Right lobe of liver (tissue), 6 donors: ENCODE results near the gene LMF2. TPM values are rescaled to one million over a fixed set of nuclear protein-coding genes. Genes with fewer than 3 reads are reported as not detected.

Experiments used
- ATAC-seq, 4 donors: fragments of 200-7000 bp; cut with Tn5 transposase; one replicate each; pipeline ENCODE4 v1.9.1; 2020; ENCODE audit warnings: mild to moderate bottlenecking in 4 of 4, moderate library complexity in 4 of 4
- DNase-seq, 3 donors: peaks; one replicate each; pipeline ENCODE4 v3.0.0-alpha.2; 2020
- H3K27ac ChIP-seq, 3 donors: fragments of 200-600 bp; one replicate each; pipeline ENCODE4 v1.8.0; 2022
- H3K27me3 ChIP-seq, 2 donors: fragments of 200-600 bp; one replicate each; pipeline ENCODE4 v1.8.0; 2022
- H3K36me3 ChIP-seq, 4 donors: fragments of 200-600 bp; sonication (generic) in 1 of 4; one replicate each; pipeline versions ENCODE4 v1.5.1 to v1.8.0; 2017 to 2022; ENCODE audit warnings: control low read depth in 1 of 4
- H3K4me1 ChIP-seq, 4 donors: fragments of 200-600 bp; sonication (generic) in 1 of 4; one replicate each; pipeline versions ENCODE4 v1.5.1 to v1.8.0; 2017 to 2022; ENCODE audit warnings: control low read depth in 1 of 4
- H3K4me3 ChIP-seq, 3 donors: fragments of 200-600 bp; one replicate each; pipeline ENCODE4 v1.8.0; 2022
- H3K9me3 ChIP-seq, 4 donors: fragments of 200-600 bp; sonication (generic) in 1 of 4; one replicate each; pipeline versions ENCODE4 v1.5.1 to v1.8.0; 2017 to 2022; ENCODE audit warnings: control low read depth in 1 of 4
- POLR2A ChIP-seq: fragments of 450-650 bp; IDR thresholded peaks from one replicate; pipeline ENCODE4 v1.6.1; 2017; ENCODE audit warnings: antibody characterized with exemption, mild to moderate bottlenecking
- WGBS: methylation state at CpG from one replicate; pipeline ENCODE4 v1.1.6; 2018; ENCODE audit warnings: low coverage, low lambda C conversion rate; ENCODE audit not compliant: insufficient coverage; ENCODE audit errors: missing lambda C conversion rate; 5-methylcytosine and 5-hydroxymethylcytosine counted together
- intact Hi-C, 2 donors: fragments of 100-400 bp; cut with DNase I; formaldehyde crosslinking; loops; one replicate each; pipeline versions ENCODE4 v1.11.2 to v1.14.1; 2022
- total RNA-seq, 6 experiments: library from RNA; depleted of rRNA in 2 of 6; stranded (reverse); fragments of >200 nt in 2 of 6; fragmentation: NEBNext Ultra II Directional in 3 of 6; extraction: Animal tissue kit (Norgen Biotek cat#: 25700) in 3 of 6; gene quantifications; one replicate each; pipeline versions ENCODE4 v1.1.0 to v1.2.4, GENCODE V29; 2016 to 2023
- TF ChIP-seq, protein P1 (sequence below), 4 donors: fragments of 200-600 bp in 3 of 4; fragments of 450-650 bp in 1 of 4; IDR thresholded peaks; one replicate each; pipeline versions ENCODE4 v1.5.1 to v1.8.0; 2016 to 2022; ENCODE audit warnings: antibody characterized with exemption in 4 of 4, mild to moderate bottlenecking in 2 of 4
- donor health status: DM: no; HTN: yes; CAD: no.
- donor health status: DM: no; HTN: no; CAD: no.
- donor health status: DM: no; HTN: no; CAD: no.
- donor health status: DM: no; HTN: yes; CAD: no.
- donor health status: DM: no; HTN: yes; CAD: no.

LMF2 gene
- total RNA-seq, 6 experiments from 2014 or later: 33.2 to 47.6 (median 41.7) TPM

DNA sequence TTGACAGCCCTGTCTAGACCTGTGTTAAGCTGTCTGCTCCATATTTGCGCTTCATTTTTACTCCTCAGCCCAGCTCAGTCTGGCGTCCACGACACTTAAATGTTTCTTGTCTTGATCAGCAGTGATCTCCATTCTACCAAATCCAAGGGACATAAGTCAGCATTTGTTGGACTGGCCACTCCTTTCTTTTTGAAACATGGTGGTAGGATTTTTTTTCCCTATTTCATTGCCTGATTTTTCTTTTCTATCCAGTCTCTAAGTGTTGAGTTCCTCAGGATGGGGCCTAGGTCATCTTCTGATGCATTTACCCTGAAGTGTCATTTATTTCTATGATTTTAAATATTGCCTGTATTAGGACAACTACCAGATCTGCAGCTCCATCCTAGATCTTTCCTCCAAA, 1.4 kb upstream of the LMF2 start:
- ATAC-seq: no peak
- Histone ChIP-seq H3K27ac (peak overlapping the region in 2 of 3 donors; percentile 70 to 73), H3K4me3 (peak overlapping the region; percentile 75 to 87 (median 81)), H3K36me3 (peaks cover 0 to 12% (median 0%) of the 10 kb centered on the region in 4 donors), H3K27me3 (no peaks in the 10 kb centered on the region), H3K9me3 (no peaks in the 10 kb centered on the region), H3K4me1 (peaks cover 0 to 10% (median 4%) of the 10 kb centered on the region in 4 donors)
- intact Hi-C loops: no loop called here
- no peak for DNase-seq
- WGBS: 17% methylated on average over 3 of the region's 3 CpGs
- TF ChIP-seq POLR2A: no peak
- TF ChIP-seq, protein P1, sequence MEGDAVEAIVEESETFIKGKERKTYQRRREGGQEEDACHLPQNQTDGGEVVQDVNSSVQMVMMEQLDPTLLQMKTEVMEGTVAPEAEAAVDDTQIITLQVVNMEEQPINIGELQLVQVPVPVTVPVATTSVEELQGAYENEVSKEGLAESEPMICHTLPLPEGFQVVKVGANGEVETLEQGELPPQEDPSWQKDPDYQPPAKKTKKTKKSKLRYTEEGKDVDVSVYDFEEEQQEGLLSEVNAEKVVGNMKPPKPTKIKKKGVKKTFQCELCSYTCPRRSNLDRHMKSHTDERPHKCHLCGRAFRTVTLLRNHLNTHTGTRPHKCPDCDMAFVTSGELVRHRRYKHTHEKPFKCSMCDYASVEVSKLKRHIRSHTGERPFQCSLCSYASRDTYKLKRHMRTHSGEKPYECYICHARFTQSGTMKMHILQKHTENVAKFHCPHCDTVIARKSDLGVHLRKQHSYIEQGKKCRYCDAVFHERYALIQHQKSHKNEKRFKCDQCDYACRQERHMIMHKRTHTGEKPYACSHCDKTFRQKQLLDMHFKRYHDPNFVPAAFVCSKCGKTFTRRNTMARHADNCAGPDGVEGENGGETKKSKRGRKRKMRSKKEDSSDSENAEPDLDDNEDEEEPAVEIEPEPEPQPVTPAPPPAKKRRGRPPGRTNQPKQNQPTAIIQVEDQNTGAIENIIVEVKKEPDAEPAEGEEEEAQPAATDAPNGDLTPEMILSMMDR (IDR thresholded peaks at IDR 0.05): no peak

DNA sequence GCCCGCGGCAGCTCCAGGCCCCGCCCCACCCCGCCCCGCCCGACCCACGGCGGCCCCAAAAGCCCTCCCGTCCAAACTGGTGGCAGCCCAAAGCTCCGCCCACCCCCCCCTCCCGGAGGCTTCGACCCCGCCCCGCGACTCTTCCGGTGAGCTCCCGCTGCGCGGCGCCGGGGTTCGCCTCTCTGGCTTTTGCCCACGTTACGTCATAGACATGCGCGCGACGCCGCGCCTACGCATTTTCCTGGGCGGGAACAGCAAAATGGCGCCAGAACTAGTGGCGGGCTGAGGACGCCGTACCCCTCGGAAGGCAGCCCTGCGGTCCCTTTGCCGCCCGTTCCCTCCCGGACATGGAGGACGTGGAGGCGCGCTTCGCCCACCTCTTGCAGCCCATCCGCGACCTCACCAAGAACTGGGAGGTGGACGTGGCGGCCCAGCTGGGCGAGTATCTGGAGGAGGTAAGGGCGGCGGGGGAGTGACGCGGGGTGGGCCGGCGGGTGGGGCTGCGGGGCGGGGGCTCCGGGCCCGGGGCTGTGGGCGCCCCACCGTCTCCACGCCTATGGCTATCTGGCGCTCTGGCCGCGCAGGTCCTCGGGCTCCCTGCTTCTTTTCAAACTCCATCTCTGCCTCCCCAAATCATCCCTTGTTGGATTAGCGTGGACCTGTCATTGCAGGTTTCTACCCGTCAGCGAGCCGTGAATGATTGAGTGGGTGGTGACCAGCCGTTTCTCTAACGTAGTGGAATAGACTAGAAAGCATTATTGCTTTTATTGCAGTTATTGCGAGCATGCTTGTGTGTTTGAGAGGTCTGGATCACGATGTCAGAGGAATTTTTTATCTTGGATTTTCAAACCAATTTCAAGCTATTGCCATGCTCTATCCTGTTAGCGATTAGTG, 736 bp upstream of the LMF2 start, which contains the start of gene NCAPH2:
NCAPH2 (plus strand) TSS at position 234 of the 894 bp plus-strand sequence; CDS start at position 348, 114 bp downstream.
- Histone ChIP-seq H3K36me3 (peaks cover 0 to 12% (median under 1%) of the 10 kb centered on the region in 4 donors), H3K4me1 (peaks cover 0 to 10% (median 4%) of the 10 kb centered on the region in 4 donors), H3K9me3 (no peaks in the 10 kb centered on the region), H3K27me3 (no peaks in the 10 kb centered on the region), H3K4me3 (peak within 1 kb of the TSS; percentile 90 to 93 (median 93)), H3K27ac (peak within 1 kb of the TSS; percentile 70 to 78 (median 73))
- TF ChIP-seq, protein P1 (IDR thresholded peaks at IDR 0.05): no peak
- peak; percentile 56 for TF ChIP-seq POLR2A
- ATAC-seq: peak; percentile 80 to 89 (median 80)
- peak; percentile 97 to 98 (median 97) for DNase-seq
- intact Hi-C loops: no loop called here
- WGBS: under 1% methylated on average over 22 of the region's 76 CpGs

DNA sequence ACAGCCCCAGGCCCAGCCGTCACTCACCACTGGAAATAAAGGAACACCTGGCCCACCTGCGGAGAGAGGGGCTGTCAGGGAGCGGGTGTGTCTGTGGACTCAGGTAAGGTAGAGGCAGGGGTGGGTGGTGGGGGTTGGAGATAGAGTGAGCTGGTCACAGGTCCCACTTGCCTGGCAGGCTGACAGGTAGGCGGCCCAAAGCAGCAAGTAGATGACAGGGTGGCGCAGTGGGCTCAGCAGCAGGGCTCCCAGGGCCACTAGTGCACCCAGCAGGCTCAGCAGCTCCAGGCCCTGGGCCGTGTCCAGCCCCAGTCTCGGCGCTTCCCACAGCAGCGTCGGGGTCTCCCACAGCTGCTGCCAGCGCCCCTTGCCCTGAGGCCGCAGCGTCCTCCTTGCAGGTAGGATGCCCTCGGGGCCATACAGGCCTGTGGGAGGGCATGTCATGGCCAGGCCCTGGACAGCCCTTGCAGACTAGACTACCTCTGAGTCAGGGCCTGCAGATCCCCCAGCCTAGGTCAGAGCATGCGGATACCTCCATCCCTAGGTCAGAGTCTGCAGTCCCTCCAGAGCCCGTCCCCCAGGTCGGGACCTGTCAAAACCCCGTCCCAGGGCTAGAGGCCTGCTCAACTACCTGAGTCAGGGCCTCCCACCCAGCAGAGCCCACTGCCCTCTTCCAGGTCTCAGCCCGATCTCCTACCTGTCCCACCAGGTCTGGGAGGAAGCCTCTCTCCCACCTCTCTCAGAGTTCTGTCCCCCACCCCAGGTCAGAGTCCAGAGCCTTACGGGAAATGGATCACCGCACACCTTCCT, 686 bp downstream of the LMF2 start:
- TF ChIP-seq, protein P1 (IDR thresholded peaks at IDR 0.05): no peak
- TF ChIP-seq POLR2A: no peak
- DNase-seq (peak in 1 of 3 donors; percentile 56), ATAC-seq (peak in 3 of 4 donors; percentile 0 to 8 (median 1))
- H3K9me3 ChIP-seq: no peaks in the 10 kb centered on the region
- 3% methylated on average over 4 of the region's 21 CpGs for WGBS
- H3K4me3 ChIP-seq: peak overlapping the region; percentile 90 to 93 (median 93)
- H3K36me3 ChIP-seq: peaks cover 0 to 17% (median 3%) of the 10 kb centered on the region in 4 donors
- H3K27ac ChIP-seq: peak overlapping the region; percentile 47 to 69 (median 64)
- H3K4me1 ChIP-seq: peaks cover 0 to 10% (median 4%) of the 10 kb centered on the region in 4 donors
- H3K27me3 ChIP-seq: no peaks in the 10 kb centered on the region
- intact Hi-C loops: no loop called here

DNA sequence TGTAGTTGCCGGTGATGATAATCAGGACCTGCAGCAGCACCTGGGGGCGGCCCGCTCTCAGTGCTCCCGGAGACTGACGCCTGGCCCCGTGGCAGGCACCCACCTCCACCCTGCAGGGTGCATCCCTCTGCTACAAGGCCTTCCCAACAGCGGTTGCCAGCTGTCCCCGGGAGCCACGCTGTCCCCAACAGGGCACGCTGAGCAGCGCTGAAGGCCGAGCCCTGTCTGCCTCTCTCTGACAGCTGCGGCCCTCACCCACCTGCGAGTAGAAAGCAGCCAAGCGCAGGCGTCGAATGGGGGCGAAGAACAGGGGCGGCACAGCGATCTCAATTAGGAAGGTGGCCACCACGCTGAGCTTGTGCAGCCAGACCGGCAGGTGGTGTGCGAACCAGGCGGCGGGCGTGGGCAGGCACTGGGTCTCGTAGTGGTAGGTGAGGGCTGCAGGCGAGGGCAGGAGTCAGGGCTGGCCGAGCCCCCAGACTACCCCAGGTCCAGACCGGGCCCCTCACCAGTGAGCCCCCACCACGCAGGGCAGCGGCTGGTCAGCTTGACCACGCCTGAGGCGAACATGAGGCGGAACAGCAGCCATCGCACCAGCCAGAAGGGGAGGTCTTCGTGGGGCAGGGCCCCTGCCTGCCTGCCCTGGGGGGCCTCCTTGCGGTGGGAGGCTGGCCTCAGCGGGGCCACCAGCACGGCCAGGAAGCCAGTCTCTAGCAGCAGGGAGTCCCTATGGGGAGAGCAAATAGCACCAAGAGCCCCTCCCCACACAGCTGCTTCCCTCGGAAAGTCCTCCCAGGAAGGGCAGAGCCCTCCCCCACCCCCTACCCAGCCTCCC, 1.5 kb downstream of the LMF2 start:
- peaks cover 0 to 10% (median 4%) of the 10 kb centered on the region in 4 donors for H3K4me1 ChIP-seq
- H3K27me3 ChIP-seq: no peaks in the 10 kb centered on the region
- H3K36me3 ChIP-seq: peaks cover 0 to 17% (median 3%) of the 10 kb centered on the region in 4 donors
- TF ChIP-seq, protein P1 (IDR thresholded peaks at IDR 0.05): no peak
- no peak for TF ChIP-seq POLR2A
- DNase-seq (peak in 1 of 3 donors; percentile 44), ATAC-seq (no peak)
- no peaks in the 10 kb centered on the region for H3K9me3 ChIP-seq
- H3K4me3 ChIP-seq: peak overlapping the region in 1 of 3 donors; percentile 93
- H3K27ac ChIP-seq: no peak overlapping the region
- intact Hi-C loops: no loop called here
- 85% methylated on average over 5 of the region's 41 CpGs for WGBS
